ENCODE data around the gene SLC35A3.
"Not testable (repeated sequence)": the region's sequence is repeated elsewhere in the genome, so short reads cannot be mapped to it uniquely, and the experiment has no call there.

SLC35A3 gene

DNA sequence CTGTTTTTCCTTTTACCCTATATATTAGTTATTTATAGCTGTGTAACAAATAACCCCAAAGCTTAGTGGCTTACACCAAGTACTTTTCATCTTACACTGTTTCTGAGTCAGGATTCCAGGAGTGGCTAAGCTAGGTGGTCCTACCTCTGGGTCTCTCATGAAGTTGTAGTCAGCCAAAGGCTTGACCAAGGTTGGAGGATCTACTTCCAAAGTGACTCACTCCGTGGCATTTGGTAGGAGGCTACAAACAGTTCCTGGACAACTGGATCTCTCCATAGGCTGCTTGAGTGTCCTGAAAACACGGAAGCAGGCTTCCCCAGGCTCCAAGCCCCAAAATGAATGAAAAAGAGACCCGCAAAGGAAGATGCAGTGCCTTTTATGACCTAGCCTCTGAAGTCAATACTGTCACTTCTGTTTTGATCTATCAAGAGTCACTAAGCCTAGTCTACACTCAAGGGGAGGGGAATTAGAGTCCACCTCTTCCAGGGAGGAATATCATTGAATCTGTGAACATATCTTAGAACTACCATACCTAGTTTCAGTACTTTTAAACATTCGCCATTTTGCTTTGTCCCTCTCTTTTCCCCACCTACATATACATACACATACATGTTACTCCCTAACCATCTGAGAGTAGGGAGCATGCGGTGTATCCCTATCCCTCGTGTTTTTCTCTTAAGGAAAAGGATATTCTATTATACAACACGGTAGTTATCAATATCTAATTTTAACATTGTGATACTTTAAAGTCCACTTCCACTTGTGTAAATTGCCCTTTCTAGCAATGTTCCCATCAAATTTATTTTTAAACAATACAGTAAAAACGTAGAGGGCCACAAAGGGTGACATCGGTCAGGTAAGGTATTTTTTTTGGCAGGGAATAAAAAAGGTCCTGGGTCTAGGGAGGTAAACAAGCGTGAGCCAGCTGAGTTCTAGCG is 67.2 kb downstream of the SLC35A3 start:
- DNase-seq: no peak

DNA sequence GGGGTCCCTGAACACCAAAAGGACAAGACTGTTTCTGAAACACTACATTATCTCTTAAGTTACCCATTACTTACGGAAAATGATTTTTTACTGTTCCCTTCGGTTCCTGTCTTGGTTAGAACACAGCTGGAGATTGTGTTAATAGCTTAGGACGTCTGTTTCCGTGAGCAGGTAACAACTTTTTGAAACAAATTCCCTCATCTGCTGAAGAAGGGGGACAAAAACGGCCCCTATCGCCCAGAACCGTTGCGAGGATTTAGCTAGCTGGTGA is 67.8 kb downstream of the SLC35A3 start:
- DNase-seq: no peak

- peak; percentile 91 for DNase-seq
These were observed 68.3 kb downstream of the SLC35A3 start for GRCh38 chr1:100037927-100038659.

- DNase-seq: peak; percentile 85
These were observed 69.0 kb downstream of the SLC35A3 start for GRCh38 chr1:100038660-100039287.

DNA sequence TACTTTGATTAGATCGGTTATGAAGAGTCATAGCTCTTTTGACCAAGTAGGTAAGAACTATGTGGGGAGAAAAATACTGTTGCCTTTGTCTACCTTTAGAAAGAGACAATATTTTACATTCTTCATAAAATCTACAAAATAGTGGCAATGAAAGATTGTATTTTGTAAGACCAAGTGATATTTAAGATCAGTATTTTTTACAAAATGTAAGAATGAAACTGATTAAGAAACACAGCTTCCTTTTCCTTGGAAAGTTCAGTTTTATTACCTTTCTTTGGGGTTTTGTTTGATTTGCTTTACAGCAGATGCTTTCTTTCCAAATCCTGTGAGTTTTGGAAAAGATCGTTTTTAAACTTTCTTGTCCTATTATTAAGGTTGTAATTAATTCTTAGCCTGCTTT is 69.8 kb downstream of the SLC35A3 start:
- DNase-seq: no peak

DNA sequence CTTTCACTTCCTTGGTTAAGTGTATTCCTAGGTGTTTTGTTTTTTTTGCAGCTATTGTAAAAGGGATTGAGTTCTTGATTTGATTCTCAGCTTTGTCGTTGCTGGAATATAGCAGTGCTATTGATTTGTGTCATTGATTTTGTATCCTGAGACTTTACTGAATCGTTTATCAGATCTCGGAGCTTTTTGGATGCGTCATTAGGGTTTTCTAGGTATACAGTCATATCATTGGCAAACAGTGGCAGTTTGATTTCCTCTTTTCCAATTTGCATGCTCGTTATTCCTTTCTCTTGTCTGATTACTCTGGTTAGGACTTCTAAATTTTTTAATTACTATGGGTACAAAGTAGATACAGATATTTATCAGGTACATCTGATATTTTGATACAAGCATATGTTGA is 75.4 kb downstream of the SLC35A3 start:
- DNase-seq: no peak

- not testable (repeated sequence) for DNase-seq
These were observed 77.5 kb downstream of the SLC35A3 start for GRCh38 chr1:100047235-100047708.

GRCh38 chr1:100050139-100050538 is 80.3 kb downstream of the SLC35A3 start:
- DNase-seq: no peak

- no peak for DNase-seq
These were observed 81.6 kb downstream of the SLC35A3 start for GRCh38 chr1:100051401-100051800.

DNA sequence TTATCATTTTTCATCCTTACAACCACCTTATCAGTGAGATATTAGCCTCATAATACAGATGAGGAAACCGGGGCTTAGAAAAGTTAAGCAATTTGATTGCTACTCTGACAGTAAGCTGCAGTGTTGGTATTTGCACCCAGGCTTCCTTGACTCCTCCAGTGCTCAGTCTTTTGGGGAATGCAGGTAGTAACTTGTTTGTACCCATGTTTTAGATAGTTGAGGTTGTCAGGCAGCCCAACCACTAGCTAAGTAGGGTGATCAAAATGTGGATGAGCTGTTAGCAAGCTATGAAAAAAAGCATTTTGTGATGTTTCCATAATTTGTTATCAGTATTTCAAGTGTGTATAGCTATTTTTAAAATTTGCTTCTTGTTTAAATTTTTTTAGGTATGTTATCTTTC is 82.1 kb downstream of the SLC35A3 start:
- DNase-seq: no peak

- DNase-seq: no peak
These were observed 83.3 kb downstream of the SLC35A3 start for GRCh38 chr1:100053119-100053518.

- DNase-seq: no peak
These were observed 83.9 kb downstream of the SLC35A3 start for GRCh38 chr1:100053727-100054126.

DNA sequence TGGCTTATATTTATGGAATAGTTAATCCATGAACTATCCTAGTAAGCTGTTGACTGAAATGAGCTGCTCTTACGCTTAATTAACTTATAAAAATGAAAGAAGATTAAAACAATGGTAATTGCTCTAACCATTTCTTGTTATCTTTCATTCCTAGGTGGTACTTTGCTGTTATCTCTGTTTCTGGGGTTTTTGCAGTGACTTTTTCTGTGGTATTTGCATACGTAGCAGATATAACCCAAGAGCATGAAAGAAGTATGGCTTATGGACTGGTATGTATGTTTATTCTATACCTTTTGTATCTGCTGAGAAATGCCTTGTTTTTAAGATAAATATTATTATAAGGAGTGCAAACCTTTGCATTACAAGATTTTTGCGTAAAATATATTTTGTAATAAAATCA is 91.9 kb downstream of the SLC35A3 start:
- DNase-seq: no peak

GRCh38 chr1:100065183-100065968 is 95.6 kb downstream of the SLC35A3 start:
- DNase-seq: no peak

GRCh38 chr1:100065969-100066227 is 96.1 kb downstream of the SLC35A3 start:
- no peak for DNase-seq

- DNase-seq: no peak
These were observed 100.6 kb downstream of the SLC35A3 start for GRCh38 chr1:100070201-100070939.

GRCh38 chr1:100073531-100073930 is 103.7 kb downstream of the SLC35A3 start:
- no peak for DNase-seq

- no peak for DNase-seq
These were observed 105.0 kb downstream of the SLC35A3 start for GRCh38 chr1:100074604-100075395.

- DNase-seq: no peak
These were observed 106.0 kb downstream of the SLC35A3 start for GRCh38 chr1:100075773-100076172.

DNA sequence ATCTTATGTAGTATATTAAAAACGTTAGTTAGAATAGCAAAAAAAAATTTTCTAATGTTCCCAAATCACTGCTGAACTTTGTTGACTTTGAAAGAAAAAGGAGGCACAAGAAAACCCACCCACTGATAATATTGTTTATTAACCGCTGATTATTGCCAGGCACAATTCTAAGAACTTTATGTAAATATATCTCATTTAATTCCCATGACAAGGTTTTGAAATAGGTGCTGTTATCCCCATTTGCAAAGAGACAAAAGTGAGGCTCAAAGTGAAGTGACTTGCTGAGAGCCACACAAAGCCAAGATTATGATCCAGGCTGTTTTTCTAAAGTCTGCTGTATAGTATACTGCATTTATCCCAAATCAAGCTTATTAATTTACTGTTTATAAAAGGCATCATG is 106.5 kb downstream of the SLC35A3 start:
- no peak for DNase-seq

DNA sequence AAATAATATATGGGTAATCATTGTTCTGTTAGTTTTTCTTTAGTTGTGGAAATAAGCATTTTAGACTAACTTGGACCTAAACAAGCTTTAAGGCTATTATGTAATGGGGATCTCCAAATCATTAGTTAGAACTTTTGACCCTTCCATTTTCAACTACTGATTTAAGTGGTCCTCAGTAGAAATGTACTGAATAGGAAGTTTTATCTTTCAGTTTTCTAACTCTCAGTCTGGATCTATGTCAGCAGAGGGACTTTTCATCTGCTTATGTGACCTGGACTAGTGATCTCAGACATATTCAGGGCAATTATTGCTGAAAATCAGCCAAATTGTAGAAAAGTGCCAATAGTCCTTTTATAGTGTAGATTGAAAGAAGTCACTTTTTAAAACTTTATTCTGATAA is 106.9 kb downstream of the SLC35A3 start:
- DNase-seq: no peak

DNA sequence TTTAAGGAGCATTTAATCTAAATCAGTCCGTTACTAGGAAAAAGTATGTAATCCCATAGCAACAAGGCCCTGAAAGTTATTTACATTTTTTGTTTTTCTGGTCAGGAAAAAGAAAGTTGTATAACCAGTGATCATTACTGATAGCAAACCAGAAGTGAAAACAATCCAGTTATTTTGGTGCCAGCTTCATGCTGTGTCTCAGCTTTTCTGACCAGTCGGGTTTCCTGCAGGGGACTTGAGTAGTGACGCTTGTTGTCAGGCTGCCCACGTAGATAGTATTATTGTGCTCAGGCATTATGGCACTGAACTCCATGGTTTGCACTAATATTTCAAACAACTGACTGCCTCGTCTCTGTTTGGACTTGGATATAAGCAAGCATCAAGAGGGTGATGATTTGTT is 107.7 kb downstream of the SLC35A3 start:
- no peak for DNase-seq

Data from stimulated activated CD8-positive, alpha-beta memory T cell treated with anti-CD3 and anti-CD28 coated beads, Interleukin-4, amount 100 ng/mL, for 48 hours (primary cell).